Chondrocyte (in vitro differentiated cells): ENCODE results near the gene PRKCI. TPM values are rescaled to one million over a fixed set of nuclear protein-coding genes. Genes with fewer than 3 reads are reported as not detected.

Source experiments
- DNase-seq: peaks from one replicate; pipeline ENCODE4 v3.0.0; 2021; ENCODE audit warnings: mixed read lengths, low spot score
- H3K27ac Mint-ChIP-seq: one replicate; pipeline ENCODE4 v1.8.0; 2021; ENCODE audit warnings: mild to moderate bottlenecking, moderate library complexity, mixed read lengths; ENCODE audit not compliant: unreplicated experiment
- H3K27me3 Mint-ChIP-seq: 2 replicates; pipeline ENCODE4 v1.8.0; 2021; ENCODE audit warnings: low read depth, mixed read lengths
- H3K36me3 Mint-ChIP-seq: 2 replicates; pipeline ENCODE4 v1.8.0; 2021; ENCODE audit warnings: low read depth, mixed read lengths
- H3K4me1 Mint-ChIP-seq: 2 replicates; pipeline ENCODE4 v1.8.0; 2021; ENCODE audit warnings: low read depth, mild to moderate bottlenecking, mixed read lengths
- H3K4me3 Mint-ChIP-seq: one replicate; pipeline ENCODE4 v1.8.0; 2021; ENCODE audit warnings: mild to moderate bottlenecking, moderate library complexity, mixed read lengths; ENCODE audit not compliant: unreplicated experiment
- H3K9me3 Mint-ChIP-seq: 2 replicates; pipeline ENCODE4 v1.8.0; 2021; ENCODE audit warnings: low read depth, mixed read lengths
- CTCF ChIP-seq: fragments of 200-600 bp; sonication (generic); IDR thresholded peaks from 2 replicates; pipeline ENCODE4 v1.5.0; 2021; ENCODE audit warnings: antibody characterized with exemption, mild to moderate bottlenecking, moderate library complexity
- long read RNA-seq: library from polyadenylated mRNA; stranded (forward); transcript quantifications from one replicate; pipeline ENCODE4 v2.0.0, GENCODE V29; 2021
- total RNA-seq: library from RNA; stranded (reverse); gene quantifications from 3 replicates; pipeline ENCODE4 v1.2.1, GENCODE V29; 2021

PRKCI gene
- total RNA-seq, result 36.7 to 59.8 TPM (median 55.4 TPM) in 3 replicates
- long read RNA-seq, full-length matches to known transcripts, result 55 of 67 reads
- long read RNA-seq, partial matches to known transcripts, result 4 of 67 reads
- long read RNA-seq, other reads (novel, unspliced or antisense), result 8 of 67 reads

DNA sequence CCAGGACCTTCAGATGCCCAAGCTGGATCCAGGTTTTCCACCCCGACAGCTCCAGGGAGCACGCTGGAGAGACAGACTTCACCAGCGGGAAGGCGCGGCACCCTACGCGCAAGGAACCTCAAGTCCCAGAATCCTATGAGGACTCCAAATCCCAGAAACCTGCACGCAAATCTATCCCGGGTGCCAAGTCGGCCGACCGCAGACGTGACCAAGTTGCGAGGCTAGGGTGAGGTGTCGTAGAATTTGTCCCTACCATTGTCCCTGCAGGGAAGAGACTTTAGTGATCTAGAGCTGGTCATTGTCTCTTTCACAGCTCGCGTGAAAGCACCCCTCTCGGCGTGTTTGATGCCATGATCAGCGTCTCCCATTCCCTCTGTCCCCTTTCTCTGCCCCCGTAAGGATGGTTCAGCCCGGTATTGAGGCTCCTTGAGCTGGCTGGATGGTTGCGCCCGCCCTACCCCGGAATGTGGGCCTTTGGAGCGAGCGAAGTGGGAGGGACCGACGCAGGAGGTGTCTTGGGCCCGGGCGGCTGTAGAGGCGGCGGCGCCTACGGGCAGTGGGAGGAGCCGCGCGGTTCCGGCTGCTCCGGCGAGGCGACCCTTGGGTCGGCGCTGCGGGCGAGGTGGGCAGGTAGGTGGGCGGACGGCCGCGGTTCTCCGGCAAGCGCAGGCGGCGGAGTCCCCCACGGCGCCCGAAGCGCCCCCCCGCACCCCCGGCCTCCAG is at the start of gene PRKCI:
Gene PRKCI, plus strand, starts transcription at position 501 of the 723 bp plus-strand sequence. CDS start 246 bp downstream, outside the sequence.
- no peak for TF ChIP-seq CTCF
- peak within 1 kb of the TSS; percentile 83 for H3K4me3 Mint-ChIP-seq
- no peaks in the 10 kb centered on the region for H3K27me3 Mint-ChIP-seq
- H3K4me1 Mint-ChIP-seq, result peaks cover 41% of the 10 kb centered on the region
- DNase-seq, result peak; percentile 98
- H3K9me3 Mint-ChIP-seq, result no peaks in the 10 kb centered on the region
- peak within 1 kb of the TSS; percentile 99 for H3K27ac Mint-ChIP-seq
- no peaks in the 10 kb centered on the region for H3K36me3 Mint-ChIP-seq

GRCh38 chr3:170178651-170179050 is 43.6 kb upstream of the PRKCI start:
- no peak for DNase-seq
- Mint-ChIP-seq H3K4me3 (peak overlapping the region; percentile 17), H3K9me3 (no peaks in the 10 kb centered on the region), H3K27me3 (no peaks in the 10 kb centered on the region), H3K27ac (peak overlapping the region; percentile 2), H3K36me3 (peaks cover 10% of the 10 kb centered on the region), H3K4me1 (peaks cover 23% of the 10 kb centered on the region)
- no peak for TF ChIP-seq CTCF

DNA sequence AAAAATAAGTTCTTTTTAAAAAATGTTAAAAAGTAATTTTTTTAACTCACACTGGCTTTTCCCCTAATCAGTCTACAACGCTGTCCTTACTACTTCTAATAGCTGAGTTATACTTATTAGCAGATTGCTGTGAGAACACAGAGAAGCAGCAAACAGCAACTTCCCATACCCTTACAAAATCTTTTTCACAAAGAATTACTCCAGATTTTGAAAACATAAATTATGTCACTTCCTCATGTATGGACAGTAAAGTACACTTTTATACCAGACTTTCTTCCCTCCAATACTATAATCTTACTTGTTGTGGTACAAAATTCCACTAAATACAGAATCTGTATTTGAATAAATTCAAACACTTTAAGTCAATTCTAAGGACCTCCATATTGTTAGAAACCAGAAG is 42.8 kb upstream of the PRKCI start:
- no peak for TF ChIP-seq CTCF
- H3K27ac Mint-ChIP-seq, result peak overlapping the region; percentile 96
- no peaks in the 10 kb centered on the region for H3K9me3 Mint-ChIP-seq
- peaks cover 8% of the 10 kb centered on the region for H3K36me3 Mint-ChIP-seq
- peak overlapping the region; percentile 98 for H3K4me3 Mint-ChIP-seq
- DNase-seq, result no peak
- H3K27me3 Mint-ChIP-seq, result no peaks in the 10 kb centered on the region
- peaks cover 23% of the 10 kb centered on the region for H3K4me1 Mint-ChIP-seq

DNA sequence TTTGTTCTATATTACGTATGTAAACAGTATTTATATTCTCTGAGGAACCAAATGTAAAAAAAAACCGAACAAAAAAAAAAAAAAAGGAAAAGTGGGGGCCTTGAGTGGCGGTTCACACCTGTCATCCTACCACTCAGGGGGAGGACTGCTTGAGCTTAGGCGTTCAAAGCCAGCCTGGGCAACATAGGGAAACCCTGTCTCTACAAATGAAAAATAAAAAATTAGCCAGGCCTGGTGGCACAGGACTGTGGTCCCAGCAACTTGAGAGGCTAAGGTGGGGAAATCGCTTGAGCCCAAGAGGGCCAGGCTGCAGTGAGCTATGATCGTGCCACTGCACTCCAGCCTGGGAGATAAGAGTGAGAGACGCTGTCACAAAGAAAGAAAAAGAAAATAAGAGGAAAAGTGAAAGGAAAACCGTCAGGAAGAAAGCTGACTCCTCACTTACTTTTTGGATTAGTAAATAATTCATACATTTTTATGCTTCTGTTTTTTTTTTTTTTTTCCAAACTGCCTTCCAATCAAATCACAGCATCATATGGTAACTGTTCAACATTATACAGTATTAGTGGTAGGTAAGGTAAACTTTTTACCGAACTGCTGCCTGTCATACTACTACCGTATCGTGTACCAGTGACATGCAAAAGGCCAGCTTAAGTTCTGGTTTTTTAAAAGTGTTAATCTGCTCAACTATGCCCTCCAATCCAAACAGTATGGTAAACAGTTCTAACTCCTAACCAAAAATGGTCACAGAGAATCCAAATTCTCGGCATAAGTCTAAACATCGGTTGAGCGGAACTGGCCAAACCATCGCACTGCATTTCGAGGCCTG is 41.9 kb upstream of the PRKCI start:
- no peak for DNase-seq

More for the DNA sequence above, 41.9 kb upstream of the PRKCI start:
- no peak for TF ChIP-seq CTCF
- Mint-ChIP-seq H3K27me3 (no peaks in the 10 kb centered on the region), H3K4me1 (peaks cover 22% of the 10 kb centered on the region), H3K9me3 (no peaks in the 10 kb centered on the region), H3K4me3 (peak overlapping the region; percentile 98), H3K36me3 (peaks cover 6% of the 10 kb centered on the region), H3K27ac (peak overlapping the region; percentile 96)
